ENCODE measurements around the gene ABCC4.

DNA sequence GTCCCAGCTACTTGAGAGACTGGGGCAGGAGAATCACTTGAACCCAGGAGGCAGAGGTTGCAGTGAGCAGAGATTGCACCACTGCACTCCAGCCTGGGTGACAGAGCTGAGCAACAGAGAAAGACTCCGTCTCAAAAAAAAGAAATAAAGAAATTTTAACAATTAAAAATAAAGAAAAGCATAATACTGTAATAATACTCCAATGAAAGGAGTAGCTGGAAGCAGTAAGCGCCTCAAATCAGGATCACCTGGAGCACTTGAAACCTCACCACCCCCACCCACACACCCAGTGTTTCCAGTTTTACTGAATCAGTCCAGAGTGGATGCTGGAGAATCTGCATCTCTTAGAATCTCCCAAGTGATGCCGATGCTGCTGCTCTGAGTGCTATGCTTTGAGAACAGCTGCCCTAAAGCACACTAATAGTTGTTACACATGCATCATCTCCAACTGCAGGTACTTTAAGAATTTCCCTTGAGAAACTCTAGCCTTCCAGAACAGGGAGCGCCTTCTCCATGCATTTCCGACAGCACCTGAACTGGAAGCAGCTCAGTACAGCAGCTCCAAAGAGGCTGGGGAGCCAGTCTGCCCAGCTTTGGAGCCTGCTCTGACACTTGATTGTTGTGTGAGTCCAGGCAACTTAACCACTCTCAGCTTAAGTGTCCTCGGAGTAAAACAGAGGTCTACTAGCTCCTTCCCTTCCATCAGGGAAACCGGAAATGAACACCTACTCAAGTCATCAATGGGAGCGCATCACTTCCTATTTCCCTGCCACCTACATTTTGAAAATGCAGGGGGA lies 2.9 kb downstream of the ABCC4 start:
- TF ChIP-seq POLR2AphosphoS5 (IDR thresholded peaks at IDR 0.05; ENCODE audit: borderline replicate concordance, low read depth, low read length) (no peak), EZH2 (IDR thresholded peaks at IDR 0.05) (no peak), FOXP2 (optimal IDR thresholded peaks at IDR 0.05; ENCODE audit: control extremely low read depth, extremely low read length, insufficient read depth) (no peak)

All from SK-N-MC (cell line).